Activated CD8-positive, alpha-beta memory T cell treated with anti-CD3 and anti-CD28 coated beads, Interleukin-2, amount 50 U/mL, for 1 hour (primary cell): ENCODE data around the gene RBM26.

Source experiments
- DNase-seq: peaks from one replicate; pipeline ENCODE4 v3.0.0-alpha.2; 2020; ENCODE audit errors: extremely low read depth

The RBM26 gene

DNA sequence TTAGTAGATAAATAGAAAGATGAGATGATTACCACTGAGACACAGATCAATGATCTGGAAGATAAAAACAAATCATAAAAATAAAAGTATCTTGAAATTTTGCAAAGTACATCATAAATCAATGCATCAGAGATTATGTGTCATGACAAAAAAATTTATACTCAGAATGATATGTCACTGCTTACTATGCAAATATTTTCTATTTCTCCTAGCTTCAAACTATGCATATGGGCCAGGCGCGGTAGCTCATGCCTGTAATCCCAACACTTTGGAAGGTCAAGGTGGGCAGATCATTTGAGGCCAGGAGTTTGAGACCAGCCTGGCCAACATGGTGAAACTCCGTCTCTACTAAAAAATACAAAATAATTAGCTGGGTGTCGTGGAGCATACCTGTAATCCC lies 17.3 kb upstream of the RBM26 start:
- DNase-seq, result no peak

DNA sequence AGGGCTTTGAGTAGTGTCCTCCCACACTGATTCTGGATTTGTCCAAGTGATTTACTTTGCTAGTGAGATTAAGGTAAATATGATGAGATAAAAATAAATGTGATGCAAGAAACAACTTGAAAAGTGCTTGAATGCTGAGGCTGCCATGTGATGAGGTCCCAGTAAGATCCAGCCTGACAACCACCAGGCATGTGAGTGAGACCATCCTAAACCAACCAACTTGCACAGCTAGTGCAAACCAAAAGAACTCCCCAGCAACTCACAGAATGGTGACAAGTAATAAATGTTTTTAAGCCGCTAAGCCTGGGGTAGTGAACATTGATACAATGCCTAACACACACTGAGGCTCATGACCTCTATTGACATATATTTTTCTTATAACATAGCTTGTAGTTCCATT lies 13.3 kb upstream of the RBM26 start:
- DNase-seq, result no peak

GRCh38 chr13:79417741-79418140 lies 11.7 kb upstream of the RBM26 start:
- DNase-seq, result no peak

DNA sequence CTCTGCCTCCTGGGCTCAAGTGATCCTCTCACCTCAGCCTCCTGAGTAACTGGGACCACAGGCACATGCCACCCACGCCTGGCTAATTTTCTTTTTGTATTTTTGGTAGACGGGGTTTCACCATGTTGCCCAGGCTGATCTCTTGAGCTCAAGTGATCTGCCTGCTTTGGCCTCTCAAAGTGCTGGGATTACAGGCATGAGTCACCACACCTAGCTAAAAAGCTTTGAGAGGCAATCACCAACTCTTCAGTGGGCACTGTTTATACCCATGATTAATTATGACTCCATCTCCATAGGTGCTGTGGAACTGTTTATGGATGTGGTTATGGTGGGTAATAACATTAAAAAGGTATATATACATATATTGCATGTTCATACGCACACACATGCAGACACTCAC lies 7.5 kb upstream of the RBM26 start:
- no peak for DNase-seq

GRCh38 chr13:79409828-79410227 lies 3.8 kb upstream of the RBM26 start:
- no peak for DNase-seq

- DNase-seq, result no peak
These were observed 1.4 kb upstream of the RBM26 start for GRCh38 chr13:79407349-79407979.

- DNase-seq, result no peak
These were observed 498 bp upstream of the RBM26 start for GRCh38 chr13:79406597-79406908.

- DNase-seq, result no peak
These were observed 589 bp downstream of the RBM26 start for GRCh38 chr13:79405501-79405830.

DNA sequence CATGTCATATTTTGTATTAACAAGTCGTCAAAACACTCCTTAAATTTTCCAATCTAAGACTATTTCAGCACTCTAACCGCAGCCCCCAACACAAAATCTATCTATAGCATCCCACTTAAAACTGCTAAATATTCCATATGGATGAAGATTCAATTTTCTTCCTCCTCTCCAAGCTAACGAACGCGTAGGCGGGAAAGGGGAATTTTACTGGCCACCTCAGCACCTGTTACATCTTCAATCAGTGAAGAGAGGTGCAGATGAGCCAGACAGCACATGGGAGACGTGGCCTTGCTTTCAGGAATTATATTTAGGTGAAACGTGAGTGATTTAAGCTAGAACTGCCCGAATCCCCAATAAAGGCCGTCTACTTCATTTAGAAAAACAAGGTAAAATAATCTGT lies 1.1 kb downstream of the RBM26 start:
- no peak for DNase-seq

DNA sequence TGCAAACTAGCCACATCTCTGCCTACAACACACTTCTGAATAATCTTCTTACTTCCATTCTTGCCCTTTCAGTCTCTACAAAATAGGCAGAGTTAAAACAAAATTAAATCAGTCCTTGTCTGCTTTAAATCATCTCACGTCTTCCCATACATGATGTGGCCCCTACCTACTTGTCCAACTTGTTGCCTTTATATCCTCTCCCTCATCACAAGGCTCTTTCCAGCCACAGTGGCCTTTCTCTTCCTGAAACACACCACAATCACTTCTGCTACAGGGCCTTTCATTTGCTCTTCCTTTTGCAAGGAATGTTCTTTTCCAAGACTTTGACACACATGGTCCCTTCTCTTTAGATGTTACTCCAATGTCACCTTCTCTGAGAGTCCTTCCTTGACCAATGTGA lies 1.7 kb downstream of the RBM26 start:
- no peak for DNase-seq

- no peak for DNase-seq
These were observed 2.9 kb downstream of the RBM26 start for GRCh38 chr13:79403113-79403512.

- DNase-seq, result no peak
These were observed 3.4 kb downstream of the RBM26 start for GRCh38 chr13:79402679-79403078.

GRCh38 chr13:79402074-79402635 lies 3.9 kb downstream of the RBM26 start:
- no peak for DNase-seq

DNA sequence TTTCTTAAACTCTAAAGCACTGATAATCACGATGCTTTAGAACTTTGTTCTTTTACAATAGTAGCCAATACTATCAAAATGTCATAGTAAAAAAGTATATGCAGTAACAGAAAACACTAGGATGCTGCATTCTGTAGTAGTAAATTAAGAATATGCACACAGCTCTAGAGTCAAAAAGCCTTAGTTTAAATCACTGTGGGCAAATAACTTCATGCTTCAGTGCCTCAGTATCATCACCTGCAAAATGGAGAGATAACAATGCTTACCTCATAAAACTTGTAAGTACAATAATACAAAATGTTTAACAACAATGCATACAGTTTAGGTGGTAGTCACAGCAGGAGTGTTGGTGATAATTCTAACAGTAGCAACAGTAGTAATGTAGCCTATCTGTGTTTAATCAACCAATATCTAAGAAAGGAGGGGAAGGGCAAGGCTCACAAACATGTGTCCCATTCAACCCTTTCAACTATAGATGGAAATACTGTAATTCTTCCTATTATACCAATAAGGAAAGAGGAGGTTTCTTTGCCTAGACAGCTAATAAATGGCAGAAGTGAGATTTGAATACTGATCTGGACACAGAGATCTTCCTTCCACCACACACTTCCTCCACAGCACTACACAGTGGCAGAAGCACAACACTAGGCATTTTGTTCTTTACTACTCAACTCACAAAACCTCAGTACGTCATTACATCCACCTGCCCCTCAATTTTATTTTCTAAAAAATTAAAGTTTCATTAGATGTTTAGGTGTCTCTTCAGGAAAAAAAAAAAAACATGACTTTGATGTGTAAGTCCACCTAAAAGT lies 4.6 kb downstream of the RBM26 start:
- DNase-seq, result no peak

DNA sequence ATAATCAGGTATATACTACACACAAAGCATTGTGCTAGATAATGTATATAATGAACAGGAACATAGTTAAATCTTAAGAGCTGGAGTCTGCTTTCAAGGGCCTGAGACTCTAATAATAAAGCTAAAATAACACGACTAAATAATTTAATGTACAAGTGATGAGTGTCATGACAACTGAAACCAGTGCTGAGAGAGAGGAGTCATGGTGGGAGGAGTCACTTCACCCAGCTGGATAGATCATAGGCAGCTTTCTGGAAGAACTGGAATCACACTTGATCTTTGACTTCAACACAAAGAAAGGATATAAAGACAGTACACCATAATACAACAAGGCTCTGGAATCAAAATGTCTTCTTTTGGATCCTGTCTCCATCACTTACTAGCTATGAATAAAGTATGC lies 7.1 kb downstream of the RBM26 start:
- DNase-seq, result no peak

DNA sequence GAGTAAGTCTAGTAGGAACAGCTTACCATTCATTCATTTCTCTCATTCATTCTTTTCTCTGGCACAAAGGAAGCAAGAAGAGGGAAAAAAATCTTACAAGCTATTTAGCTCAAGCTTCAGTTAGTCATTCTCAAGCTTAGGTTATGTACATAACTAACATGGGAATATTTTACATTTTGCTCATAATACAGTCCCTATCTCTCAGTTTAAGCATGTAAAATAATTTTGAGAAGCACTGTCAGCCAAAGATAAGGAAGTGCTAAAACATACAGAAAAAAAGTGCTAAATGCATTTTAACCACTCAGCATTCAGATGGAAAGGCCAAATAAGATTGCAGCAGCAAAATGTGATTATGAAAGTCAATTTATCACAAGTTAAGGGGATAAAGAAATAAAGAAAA lies 7.9 kb downstream of the RBM26 start:
- no peak for DNase-seq

- no peak for DNase-seq
These were observed 10.2 kb downstream of the RBM26 start for GRCh38 chr13:79395881-79396280.

- no peak for DNase-seq
These were observed 12.3 kb downstream of the RBM26 start for GRCh38 chr13:79393564-79394249.

GRCh38 chr13:79392882-79393563 lies 13.0 kb downstream of the RBM26 start:
- no peak for DNase-seq

DNA sequence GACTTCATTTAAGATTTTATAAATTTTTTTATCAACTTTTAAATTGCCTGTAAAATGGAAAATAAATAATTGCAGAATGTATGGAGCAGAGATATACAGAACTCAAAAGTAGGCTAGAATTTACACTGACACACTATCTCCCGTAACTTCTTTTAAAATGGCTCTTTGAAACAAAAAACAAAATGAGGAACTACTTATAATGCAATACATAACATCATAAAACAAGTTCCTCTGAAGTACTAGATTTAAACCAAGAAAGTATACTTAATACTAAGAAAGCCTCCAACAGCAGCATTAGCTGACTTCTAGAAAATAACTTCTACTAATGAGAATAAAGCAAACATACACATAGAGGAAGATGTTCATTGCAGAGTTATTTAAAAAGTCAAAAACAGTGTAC lies 17.0 kb downstream of the RBM26 start:
- DNase-seq, result no peak

DNA sequence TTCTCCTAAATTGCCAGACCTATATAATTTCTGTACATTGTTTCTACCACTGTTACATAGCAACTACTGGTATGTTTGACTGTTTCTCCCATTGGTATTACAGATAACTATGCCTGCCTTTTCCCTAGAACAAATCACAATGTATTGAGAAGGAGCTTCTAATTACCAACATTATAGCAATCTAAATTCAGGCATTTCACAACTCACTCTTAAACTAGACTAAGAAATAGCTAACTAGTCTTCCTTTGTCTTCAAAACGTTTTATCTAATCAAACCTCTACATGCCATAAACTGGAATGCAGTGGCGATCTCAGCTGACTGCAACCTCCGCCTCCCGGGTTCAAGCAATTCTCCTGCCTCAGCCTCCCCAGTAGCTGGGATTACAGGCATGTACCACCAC lies 18.2 kb downstream of the RBM26 start:
- no peak for DNase-seq

GRCh38 chr13:79386125-79386826 lies 19.8 kb downstream of the RBM26 start:
- DNase-seq, result no peak
